HL-60/S4 (cell line): ENCODE results near the gene STRADB.
"Not testable (repeated sequence)": the region's sequence is repeated elsewhere in the genome, so short reads cannot be mapped to it uniquely, and the experiment has no call there.

Experiments used
- in situ Hi-C: fragments of 300-500 bp; cut with MboI; formaldehyde crosslinking; loops from 2 replicates; pipeline ENCODE4 v1.14.3; 2022; ENCODE audit warnings: low sequenced_read_pairs

STRADB gene, protein sequence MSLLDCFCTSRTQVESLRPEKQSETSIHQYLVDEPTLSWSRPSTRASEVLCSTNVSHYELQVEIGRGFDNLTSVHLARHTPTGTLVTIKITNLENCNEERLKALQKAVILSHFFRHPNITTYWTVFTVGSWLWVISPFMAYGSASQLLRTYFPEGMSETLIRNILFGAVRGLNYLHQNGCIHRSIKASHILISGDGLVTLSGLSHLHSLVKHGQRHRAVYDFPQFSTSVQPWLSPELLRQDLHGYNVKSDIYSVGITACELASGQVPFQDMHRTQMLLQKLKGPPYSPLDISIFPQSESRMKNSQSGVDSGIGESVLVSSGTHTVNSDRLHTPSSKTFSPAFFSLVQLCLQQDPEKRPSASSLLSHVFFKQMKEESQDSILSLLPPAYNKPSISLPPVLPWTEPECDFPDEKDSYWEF

DNA sequence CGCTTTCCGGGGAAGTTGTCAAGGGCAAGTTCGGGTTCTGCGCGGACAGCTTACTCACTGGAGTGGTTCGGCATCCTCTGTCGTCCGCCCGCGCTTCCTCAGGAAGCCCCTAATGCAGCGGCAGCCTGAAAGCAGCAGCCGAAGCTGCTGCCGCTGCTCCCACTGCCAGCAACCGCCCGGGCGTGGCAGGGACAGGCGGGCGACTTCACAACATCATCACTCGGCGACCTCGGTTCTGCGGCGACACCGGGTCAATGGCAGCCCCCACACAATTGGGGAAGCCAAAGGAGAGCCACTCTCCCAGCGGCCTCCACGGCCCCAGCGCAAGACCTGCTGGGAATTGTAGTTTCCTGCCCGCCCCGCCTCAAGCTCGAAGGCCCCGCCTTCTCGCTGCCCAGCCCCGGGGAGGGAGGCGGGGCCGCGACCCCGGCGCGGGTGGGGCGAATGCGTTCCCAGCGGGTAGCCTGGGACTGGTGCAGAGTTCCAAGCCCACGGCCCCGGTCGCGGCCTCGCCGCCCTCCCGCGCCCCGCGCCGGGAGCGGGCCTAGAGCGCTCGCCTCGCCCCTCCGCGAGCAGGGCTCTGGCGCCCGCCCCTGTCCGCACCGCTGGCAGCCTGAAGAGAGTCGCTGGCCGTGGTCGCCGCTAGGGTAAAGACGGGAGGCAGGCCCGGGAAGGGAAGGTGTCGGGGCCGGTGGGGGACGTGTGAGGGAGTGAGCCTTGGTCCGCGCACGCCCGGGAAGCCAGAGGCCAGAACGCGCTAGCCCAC is at the start of gene STRADB, which contains the start of gene TRAK2:
STRADB (plus strand) TSS at position 449 of the 766 bp plus-strand sequence. CDS start 3,101 bp downstream, outside the sequence.
TRAK2 (minus strand) TSS at position 167 of the 766 bp plus-strand sequence. CDS start 30,951 bp downstream, outside the sequence.
- in situ Hi-C loops: no loop called here

DNA sequence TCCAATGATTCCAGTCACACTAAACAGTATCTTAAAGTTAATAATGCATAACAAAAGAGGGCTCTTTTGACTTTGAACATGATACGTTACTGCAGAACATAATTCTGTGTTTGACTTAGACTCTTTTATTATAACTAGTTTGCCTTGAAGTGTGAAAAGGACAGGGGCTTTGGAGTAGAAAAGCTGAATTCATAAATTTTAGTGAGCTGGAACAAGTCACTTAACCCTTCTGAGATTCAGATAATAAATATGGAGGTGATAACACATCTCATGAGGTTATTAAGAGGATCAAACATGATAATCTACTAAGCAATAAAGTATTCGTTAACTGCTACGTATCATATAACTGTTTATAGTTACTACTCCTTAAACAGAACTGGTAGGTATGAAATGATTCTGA is 49.7 kb upstream of the STRADB start:
- in situ Hi-C loops: no loop called here

GRCh38 chr2:201402651-201403562 is 48.6 kb upstream of the STRADB start:
- in situ Hi-C loops: no loop called here

DNA sequence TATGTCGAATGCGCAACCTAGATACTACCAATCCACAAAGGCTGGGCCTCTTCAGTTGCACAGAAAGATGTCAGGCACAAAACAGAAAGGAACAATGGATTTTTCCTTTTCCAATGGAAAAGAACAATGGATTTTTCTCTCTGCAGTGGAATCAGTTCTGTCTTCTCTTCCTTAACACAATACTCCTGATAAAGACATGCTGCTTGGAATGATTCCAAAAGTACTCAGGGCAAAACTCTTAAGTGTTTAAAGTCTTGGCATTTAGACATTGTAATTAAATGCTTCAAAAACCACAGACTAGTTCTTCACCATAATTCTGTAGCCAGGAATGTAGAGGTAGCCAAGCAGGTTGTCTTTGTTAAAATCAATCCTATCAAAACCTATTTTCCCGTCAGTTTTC is 47.7 kb upstream of the STRADB start:
- in situ Hi-C loops: no loop called here

- in situ Hi-C loops: no loop called here
Measured at GRCh38 chr2:201404699-201405280, 46.8 kb upstream of the STRADB start.

DNA sequence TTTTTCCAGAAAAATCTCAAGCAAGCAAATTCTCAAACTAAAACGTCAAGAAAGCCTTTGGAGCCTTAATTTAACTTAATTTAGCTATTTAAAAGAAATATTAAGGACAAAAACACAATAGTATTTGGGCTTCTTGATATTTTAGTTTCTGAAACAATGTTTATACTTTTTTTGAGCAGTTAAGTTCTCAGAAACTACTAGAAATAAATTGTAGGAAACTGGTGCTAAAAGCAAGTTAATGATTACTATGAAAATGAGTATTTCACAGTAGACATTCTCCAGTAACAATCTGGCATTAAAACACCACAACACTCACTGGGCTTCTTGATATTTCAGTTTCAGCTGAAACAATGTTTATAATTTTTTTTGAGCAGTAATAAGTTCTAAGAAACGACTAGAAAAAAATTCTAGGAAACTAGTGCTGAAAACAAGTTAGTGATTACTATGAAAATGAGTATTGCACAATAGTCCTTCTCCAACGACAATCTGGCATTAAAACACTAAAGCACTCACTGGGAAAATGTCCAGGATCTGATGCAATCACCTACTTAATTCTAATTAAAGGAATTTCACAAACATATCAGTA is 45.4 kb upstream of the STRADB start:
- in situ Hi-C loops: no loop called here

- in situ Hi-C loops: no loop called here
Measured at GRCh38 chr2:201407265-201407664, 44.3 kb upstream of the STRADB start.

DNA sequence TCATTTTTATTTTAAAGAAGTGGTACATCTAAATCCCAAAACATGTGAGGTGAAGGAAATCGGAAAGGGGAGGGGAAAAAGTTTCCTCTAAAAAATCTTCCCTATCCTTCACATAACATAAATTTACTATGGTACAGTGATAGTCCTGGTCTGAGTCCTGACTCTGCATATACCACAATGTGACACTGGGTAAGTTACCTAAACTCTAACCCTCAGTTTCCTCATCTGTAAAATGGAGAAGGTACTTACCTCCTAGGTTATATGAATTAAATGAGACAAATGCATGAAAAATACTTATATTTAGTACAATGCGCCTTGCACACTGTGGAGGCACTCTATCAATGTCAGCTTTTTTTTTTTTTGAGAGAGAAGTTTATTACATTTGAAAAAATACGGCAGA is 42.6 kb upstream of the STRADB start:
- in situ Hi-C loops: no loop called here

DNA sequence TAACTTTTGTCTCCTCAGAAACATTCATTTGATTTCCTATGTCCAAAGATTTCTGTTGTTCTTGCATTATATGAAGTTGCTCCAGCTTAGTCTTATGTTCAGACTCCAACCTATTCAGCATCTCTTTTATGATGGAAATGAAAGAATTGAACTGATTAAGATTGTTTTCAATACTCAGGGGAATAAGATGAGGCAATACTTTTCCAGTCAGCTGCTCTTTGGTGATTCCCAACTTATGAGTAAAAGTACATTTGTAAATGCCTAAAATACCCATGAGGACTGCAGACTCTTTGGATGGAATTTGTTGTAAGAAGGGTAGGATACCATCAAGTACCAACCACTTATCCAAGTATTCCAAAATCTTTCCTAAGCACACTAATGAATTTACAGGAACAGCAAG is 40.1 kb upstream of the STRADB start:
- in situ Hi-C loops: no loop called here

DNA sequence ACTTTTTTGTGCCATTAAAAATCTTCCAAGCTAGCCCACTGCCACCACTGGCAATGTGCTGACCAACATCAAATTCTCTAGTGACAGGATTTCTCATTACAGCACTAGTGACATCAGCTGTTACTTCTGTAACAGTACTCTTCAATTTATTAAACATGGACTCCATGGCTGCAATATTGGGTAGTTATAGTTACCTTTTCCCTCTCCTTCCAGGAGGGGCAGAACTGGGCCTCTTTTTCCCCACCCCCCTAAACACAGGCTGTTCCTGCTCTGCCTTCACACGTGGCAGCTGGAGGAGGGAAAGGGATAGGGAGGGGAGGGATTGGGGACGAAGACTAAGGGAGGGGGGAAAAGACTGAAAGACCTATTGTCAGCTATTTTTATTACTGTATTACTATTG is 38.4 kb upstream of the STRADB start:
- in situ Hi-C loops: no loop called here

DNA sequence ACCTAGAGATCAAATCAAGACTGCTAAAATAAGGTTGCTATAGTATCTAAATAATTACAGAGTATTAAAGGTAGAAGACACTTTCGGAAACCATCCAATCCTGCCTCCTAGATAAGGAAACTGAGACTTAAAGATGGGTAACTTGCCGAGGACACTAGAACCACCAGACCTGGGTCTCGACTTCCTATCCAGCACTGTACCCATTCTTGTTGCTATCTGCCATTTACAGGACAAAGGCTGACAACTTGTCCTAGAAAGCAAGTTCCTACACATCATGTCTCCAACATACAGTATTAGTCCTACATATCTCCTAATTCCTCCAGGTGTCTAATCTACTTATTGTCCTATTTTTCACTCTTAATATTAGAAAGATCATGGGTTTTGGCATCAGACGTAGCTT is 38.0 kb upstream of the STRADB start:
- in situ Hi-C loops: no loop called here

GRCh38 chr2:201414099-201415023 is 37.2 kb upstream of the STRADB start:
- in situ Hi-C loops: no loop called here

GRCh38 chr2:201415149-201415548 is 36.4 kb upstream of the STRADB start:
- in situ Hi-C loops: no loop called here

GRCh38 chr2:201419057-201419635 is 32.4 kb upstream of the STRADB start:
- in situ Hi-C loops: no loop called here

DNA sequence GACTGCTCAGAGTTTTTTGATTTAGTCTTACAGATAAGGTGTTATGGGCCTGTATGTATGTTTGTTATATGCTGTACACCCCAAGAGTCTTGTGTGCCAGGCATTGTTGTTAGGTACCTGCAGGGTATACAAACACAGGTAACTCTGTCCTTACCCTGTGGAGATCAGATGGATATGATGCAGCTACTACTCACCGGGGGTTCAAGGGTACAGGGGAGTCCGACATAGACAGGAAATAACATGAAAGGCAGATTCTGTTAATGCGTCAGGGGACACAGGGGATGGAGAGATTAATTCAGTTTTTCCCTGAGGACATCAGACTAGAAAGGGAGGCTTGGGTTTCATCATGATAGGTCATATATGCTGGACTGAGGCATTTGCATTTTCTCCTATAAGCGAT is 31.6 kb upstream of the STRADB start:
- in situ Hi-C loops: no loop called here

DNA sequence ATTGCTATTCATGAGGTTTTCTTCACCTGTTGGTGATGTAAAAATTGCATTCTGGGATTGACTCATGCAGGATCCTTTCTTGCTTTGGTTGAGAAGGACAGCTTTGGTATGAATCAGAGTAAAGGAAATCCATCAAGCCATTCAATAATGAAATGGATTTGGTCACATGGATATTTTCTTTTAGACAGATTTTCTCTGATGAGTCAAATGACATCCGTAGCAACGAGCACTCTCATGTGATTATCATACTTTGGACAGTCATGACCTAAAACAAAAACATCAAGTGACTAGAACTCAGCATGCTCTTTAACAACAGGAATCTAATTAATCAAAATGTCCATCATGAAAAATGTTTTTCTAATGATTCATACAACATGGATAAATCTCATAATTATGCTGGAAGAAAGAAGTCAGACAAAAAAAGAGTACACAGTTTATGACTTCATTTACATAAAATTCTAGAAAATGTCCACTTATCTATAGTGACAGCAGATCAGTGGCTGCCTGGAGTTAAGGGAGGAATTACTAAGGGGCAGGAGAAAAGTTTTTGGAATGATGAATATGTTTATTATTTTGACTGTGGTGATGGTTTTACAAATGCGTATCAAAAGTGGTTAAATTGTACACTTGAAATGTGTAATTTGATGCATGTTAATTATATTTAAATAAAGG is 31.0 kb upstream of the STRADB start:
- in situ Hi-C loops: no loop called here

GRCh38 chr2:201425952-201426351 is 25.6 kb upstream of the STRADB start:
- in situ Hi-C loops: no loop called here

- in situ Hi-C loops: not testable (repeated sequence)
Measured at GRCh38 chr2:201428366-201428765, 23.2 kb upstream of the STRADB start.
